HG03460 (cell line): Measurements from ENCODE around the gene CTNND2.

Experiments used
- ATAC-seq: cut with Tn5 transposase; IDR thresholded peaks from one replicate; pipeline ENCODE4 v1.9.1; 2021; ENCODE audit not compliant: unreplicated experiment

Gene CTNND2

GRCh38 chr5:11599499-11599898 lies 304.7 kb downstream of the CTNND2 start:
- ATAC-seq: no peak

DNA sequence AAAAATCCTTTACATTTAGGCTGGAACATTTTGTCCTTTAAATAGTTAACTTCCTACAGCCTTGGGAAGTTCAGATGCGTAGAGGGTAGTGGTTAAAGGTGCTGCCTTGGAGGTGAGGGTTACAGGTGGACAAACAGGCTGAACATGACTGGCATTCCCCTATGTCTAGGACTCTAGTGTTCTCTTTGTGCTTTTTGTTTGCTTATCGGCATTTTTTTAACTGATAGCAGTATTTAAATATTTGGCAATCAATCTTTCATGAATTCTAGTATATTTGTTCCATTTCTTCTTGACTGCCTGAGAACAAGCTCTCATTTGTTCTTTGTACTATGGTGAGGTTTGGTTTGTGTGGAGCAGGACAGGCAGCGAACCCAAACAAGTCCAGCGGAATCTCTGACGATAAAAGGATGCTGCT lies 307.6 kb downstream of the CTNND2 start:
- ATAC-seq: no peak

DNA sequence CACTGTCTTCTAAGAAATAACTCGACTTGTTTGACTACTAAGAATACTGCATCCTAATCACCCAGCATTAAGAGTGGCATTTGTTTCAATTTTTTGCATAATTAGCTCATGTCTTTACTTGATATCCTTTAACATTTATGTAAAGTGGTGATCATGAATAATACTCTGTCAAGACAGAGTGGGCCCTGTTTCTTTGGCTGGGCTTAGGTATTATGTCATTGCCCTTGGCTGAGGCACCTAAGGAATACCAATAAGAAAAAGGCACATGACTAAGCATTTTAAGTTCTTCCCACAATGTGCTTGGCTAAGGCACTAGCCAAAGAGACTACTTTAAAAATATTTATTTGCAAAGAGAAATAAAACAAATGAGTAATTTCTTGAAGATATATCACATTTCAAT lies 308.1 kb downstream of the CTNND2 start:
- ATAC-seq: no peak

DNA sequence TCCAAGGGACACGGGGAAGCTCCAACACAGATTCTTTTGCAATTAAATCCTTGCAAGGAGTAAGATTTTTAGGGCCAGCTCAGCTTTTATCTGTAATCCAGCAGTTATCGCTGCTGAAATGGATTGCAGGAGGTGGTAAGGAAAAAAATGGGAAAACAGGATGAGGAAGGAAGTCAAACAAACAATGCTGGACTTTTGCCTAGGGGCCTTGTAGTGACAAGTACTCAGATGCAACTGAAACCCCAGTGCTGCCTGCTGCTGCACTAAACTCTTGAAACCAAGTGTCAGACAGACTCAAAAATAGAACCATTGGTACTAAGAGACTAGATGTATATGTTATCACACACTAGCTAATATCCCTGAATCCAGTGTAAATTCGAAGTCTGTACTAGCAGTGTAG lies 309.2 kb downstream of the CTNND2 start:
- no peak for ATAC-seq

DNA sequence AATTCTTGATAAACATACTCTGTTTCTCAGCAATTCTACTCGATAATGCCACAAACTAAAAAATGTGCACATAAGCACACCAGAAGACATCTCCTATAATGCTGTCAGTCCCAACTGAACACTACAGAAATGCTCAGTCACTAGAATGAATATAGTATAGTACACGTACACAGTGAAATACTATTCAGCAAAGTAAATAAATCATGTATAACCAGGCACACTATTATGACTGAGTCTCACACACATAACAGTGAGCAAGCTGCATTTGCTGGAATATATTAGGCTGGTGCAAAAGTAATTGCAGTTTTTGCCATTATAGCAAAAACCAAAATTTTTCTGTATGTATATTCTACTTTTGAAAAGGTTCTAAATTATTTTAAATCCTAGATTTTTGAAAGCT lies 310.2 kb downstream of the CTNND2 start:
- no peak for ATAC-seq

- no peak for ATAC-seq
Observed at GRCh38 chr5:11590475-11590874, 313.8 kb downstream of the CTNND2 start.

DNA sequence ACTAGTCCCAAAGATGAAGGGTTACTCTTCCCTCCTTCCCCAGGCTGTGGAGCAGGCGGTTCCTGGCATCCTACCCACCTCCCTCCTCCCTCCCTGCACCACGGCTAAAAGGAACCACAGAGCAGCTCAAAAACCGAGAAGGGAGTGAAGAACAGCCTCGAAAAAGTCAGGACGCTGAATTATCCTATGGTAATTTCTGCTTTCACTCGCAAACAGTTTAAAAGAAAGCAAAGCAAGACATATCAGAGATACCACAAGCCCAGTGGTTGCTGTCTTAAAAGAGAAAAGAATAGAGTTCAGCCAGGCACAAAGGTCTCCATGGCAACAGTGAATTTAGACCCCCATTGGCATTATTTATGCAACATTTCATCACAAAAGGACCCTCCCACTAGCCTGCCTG lies 315.4 kb downstream of the CTNND2 start:
- no peak for ATAC-seq

DNA sequence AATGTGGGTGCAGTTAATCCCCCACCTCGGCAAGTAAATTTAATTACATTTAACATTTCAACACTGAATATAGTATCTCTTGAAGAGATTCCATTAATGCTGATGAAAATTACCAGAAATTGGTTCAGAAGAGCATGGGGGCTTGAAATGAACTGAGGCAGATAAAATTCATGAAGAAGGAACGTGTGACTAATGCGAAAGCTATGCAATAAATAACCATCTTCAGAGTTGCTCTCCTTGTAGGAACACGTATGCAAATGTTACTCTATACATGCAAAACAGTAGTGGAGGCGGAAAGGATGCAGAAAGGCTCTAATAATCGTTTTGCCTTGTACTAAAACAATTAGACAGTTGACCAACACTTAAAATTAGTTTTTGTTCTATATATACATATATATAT lies 320.2 kb downstream of the CTNND2 start:
- ATAC-seq: no peak

- ATAC-seq: no peak
Observed at GRCh38 chr5:11579351-11579750, 324.9 kb downstream of the CTNND2 start.

DNA sequence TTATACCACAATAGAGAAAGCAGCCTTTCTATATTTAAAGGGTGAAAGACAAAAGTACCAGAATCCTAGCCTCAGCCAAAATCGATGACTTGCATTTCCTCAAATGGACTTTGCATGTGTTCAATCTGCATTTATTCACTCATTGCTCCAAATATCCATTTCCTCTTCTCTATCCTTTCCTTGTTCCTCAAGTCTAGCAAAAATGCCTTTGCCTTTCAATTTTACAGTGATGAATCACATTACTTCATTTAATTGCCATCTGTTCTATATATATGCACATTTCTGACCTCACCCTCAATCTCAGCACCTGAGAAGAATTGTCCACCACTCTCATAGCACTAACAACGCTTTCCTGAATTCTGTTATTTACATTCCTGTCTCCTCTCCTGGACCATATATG lies 329.5 kb downstream of the CTNND2 start:
- ATAC-seq: no peak

GRCh38 chr5:11573140-11573992 lies 330.9 kb downstream of the CTNND2 start:
- ATAC-seq: no peak

DNA sequence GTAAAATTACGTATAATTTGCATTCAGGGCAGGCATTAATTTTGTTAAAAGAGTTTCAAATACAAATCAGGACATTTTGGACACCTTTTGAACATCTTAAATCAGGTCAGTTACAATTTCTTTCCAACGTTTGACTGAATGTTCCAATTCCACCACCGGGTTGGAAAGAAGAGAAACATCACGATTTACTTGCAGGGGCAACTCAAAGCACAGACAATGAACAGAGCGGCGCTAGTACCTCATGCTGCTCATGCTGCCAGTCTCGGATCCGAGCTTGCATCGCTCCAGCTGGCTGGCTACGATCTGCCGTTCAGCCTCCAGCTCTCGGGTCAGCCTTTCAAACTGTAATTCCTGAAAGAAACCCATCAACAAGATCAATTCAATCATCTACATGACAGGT lies 339.5 kb downstream of the CTNND2 start:
- ATAC-seq: no peak

DNA sequence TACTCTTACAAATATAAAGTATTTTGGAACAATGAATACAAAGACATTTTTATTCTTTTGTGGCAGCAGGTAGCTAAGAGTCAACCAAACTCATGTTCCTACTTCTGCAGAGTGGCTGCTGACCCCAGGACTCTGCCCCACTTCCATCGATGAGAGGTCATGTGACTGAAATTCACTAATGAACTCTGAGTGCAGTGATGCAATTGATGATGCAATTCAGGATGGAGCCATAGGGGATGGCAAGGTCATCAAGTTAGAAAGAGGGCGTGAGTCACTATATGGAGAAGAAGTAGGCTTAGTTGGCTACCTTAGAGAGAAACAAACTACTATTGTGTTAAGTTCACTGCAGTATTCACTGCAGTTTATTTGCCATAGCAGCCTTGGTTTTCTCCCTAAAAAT lies 340.4 kb downstream of the CTNND2 start:
- no peak for ATAC-seq

DNA sequence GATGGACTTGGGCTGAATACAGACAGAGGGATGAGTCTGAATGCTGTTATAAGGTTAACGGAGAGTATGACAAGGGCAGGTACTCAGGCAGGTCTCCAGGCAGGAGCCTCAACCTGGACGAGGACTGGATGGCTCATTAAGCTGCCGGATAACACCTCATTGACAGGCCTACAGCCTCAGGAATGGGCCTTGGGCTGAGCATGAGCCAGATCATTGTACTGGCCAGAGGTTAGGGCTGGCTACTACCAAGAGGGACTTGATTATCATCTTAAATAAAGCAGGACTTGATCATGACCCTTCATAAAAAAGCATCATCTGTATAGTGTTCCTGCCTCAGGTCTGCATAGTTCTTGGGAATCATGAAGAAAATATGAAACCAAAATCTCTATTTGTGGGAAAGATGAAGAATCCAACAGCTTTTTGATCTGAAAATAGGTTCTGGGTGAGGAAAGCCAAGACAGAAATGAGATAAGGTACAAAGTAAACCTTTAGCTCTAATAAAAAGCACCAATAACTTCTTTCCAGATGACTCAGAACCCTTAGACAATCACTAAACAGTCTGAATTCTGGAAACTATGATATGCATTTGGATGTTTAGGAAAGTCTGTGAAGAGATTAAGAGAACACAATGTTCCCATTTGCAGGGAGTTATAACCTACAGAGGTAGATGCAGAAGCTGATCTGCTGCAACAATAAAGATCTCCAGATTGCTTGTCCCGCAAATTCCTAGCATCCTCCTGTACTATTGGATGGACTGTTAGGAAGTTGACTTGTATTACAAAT lies 343.1 kb downstream of the CTNND2 start:
- no peak for ATAC-seq

- no peak for ATAC-seq
Observed at GRCh38 chr5:11557063-11557462, 347.2 kb downstream of the CTNND2 start.

- no peak for ATAC-seq
Observed at GRCh38 chr5:11555171-11555570, 349.1 kb downstream of the CTNND2 start.

DNA sequence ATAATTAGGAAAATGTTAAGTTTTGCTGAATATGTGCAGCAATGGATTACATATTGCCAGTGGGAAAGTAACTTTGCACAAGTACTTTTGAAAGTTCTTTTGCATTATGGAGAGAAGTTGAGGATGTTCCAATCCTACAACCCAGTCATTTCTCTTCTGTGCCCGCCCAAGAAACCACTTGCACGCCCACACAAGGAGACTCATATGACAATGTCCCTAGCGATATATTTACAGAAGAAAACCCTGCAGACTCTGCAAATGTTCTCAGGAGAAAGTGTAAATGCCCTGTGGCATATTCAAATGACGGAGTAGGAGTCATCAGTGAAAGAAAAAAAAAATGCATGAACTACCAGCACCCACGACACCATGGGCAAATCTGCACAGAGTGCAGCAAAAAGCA lies 356.5 kb downstream of the CTNND2 start:
- no peak for ATAC-seq

DNA sequence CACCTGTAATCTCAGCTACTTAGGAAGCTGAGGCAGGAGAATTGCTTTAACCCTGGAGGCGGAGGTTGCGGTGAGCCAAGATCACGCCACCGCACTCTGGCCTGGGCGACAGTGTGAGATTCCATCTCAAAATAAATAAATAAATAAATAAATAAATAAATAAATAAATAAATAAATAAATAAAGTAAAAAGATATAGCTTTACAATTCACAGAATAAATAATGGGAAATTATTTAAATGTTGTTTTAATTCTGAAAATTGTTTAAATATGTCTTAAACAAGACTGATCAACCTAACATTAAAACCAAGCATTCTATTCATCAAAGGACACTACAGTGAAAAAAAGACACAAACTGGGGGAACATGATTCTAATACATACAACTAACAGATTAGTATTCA lies 357.1 kb downstream of the CTNND2 start:
- ATAC-seq: no peak

DNA sequence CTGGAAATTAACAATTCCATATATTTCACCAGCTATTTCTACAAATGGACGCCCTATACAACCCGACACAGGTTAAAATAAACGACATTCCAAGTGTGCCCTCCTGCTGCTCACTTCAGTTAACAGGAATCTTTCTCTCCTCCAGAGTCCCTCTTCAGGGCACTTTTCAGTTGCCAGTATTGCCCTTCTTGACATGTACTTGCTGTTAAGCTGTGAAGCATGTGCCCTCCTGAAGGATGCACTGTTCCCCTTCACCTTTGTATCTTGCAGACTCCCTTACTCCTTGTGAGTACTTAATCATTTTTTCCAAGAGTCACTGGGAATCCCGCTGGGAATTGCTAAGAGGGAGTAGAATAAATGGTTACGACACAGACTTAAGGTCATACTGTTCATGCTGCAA lies 364.1 kb downstream of the CTNND2 start:
- ATAC-seq: no peak

DNA sequence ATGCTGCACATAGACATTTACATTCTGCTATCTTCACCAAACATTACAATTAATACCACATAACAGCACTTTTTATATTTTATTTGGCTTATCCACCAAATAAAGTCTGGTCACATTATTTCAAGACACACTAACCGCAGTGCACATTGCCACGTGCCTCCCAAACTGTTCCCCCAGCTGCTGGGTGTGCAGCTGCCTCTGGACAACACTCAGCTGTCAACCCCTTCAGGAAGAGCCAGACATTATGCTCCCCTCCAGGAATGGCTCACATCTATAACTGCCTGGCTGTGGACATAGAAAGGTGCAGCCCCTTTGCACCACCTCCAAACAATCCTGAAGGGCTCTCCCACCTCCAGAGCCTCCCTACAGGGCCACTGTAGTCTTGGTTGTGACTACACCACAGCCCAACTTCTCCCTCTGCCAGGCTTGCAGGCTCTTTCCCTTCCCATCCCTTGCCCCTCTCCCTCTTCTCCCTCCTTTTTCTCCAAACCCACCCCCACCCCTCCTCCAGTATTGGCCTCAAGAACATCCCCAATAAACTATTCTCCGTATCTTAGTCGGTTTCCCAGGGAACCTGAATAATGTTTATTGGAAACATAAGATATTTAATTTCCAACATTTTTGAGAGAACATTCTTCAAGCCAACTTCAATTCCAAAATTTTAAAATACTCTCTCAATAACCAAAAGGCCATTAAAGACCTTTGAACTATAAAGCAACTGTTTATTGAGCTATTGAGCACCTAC lies 372.3 kb downstream of the CTNND2 start:
- no peak for ATAC-seq

GRCh38 chr5:11528720-11529119 lies 375.5 kb downstream of the CTNND2 start:
- no peak for ATAC-seq
